ENCODE results near the gene ZGPAT. TPM values are rescaled to one million over a fixed set of nuclear protein-coding genes. Genes with fewer than 3 reads are reported as not detected.
A peak's percentile ranks its signal among the peaks of the same experiment; 100 is the strongest.

Gene ZGPAT
- total and polyA plus RNA-seq, 2 of the 13 experiments (the other 11 are each of a cell fraction or from before 2014, with no cell fraction given): 23.0 to 41.9 TPM

DNA sequence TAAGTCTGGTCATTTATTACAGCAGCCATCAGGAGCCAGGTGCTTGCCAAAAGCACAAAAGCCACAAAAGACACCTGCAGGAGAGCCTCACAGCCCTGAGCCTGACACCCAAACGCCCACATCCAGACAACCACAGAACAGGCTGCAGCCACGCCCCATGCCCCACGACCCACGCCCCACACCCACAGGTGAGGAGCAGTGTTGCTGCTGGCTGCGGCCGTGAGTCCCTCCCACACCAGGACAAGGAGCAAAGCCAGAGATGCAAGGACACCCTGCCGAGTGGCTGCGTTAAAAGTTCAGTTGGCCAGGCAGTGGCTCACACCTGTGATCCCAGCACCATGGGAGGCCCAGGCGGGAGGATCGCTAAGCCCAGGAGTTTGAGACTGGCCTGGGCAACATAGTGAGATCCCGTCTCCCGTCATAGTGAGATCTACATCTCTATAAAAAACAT, 74.7 kb downstream of the ZGPAT start:
- FAIRE-seq: no peak
- H3K36me3 ChIP-seq (replicated peaks in 1 of 2; ENCODE audit: control insufficient read depth in 1 of 2, insufficient read depth in 2 of 2, low read length in 2 of 2): no peaks in the 10 kb centered on the region
- peak overlapping the region; percentile 25 for H3K4me2 ChIP-seq (ENCODE audit: low read depth, low read length)
- ChIA-PET POLR2A (no interaction called here), CTCF (ENCODE audit: low intra/inter-chr PET ratio, low total read pairs) (interaction anchor here (0.6 to 1.7 kb wide), 2 partner anchors 76 to 154 kb away, joined by 3 to 12 read pairs; no protein-coding TSS in a partner anchor)
- H3K4me1 ChIP-seq (ENCODE audit: insufficient read depth, low read length): peaks cover 21% of the 10 kb centered on the region
- no peak for DNase-seq (ENCODE audit: low spot score)
- H3K27me3 ChIP-seq (ENCODE audit: control insufficient read depth in 1 of 2, insufficient read depth in 2 of 2, low read length in 2 of 2): no peaks in the 10 kb centered on the region
- no peaks in the 10 kb centered on the region for H3K9me3 ChIP-seq (ENCODE audit: low read length)
- no peak overlapping the region for H3K27ac ChIP-seq (ENCODE audit: extremely low read length, insufficient read depth, low read length)
- in situ Hi-C loops (cut with HindIII; ENCODE audit: extremely low pct_ligation_motif_present, low pct_unique_long_range_greater_than_20kb): loop anchor here (10.0 kb wide), 1 partner anchor 78 kb away; the partner anchor contains the start of genes ARFRP1 and ZGPAT
- 82% methylated on average over 12 of the region's 12 CpGs for WGBS (ENCODE audit: low lambda C conversion rate)
- no peak overlapping the region for H3K4me3 ChIP-seq (replicated peaks in 1 of 3; ENCODE audit: insufficient read depth in 1 of 3, low read depth in 2 of 3, low read length in 3 of 3)
- no peaks in the 10 kb centered on the region for H4K20me1 ChIP-seq (ENCODE audit: insufficient read depth, low read length)
- no peak overlapping the region for H2AFZ ChIP-seq (ENCODE audit: low read length)
- no peak; the same call in 2 of the 3 replicates for ATAC-seq
- no peak overlapping the region for H3K9ac ChIP-seq (ENCODE audit: insufficient read depth, low read depth, low read length)
- H3K79me2 ChIP-seq (ENCODE audit: insufficient read depth, low read length): no peaks in the 10 kb centered on the region
- intact Hi-C loops (cut with micrococcal nuclease; ENCODE audit: unreplicated experiment): loop anchor here (1.0 to 2.0 kb wide), 2 partner anchors 42 to 75 kb away; partner anchors contain the start of gene ARFRP1
- no TSS peak for BruUV-seq (replicated peaks)
- no peak for TF ChIP-seq HCFC1 (IDR thresholded peaks at IDR 0.05; ENCODE audit: low read depth, low read length)
- TF ChIP-seq CCAR2 (optimal IDR thresholded peaks at IDR 0.05; ENCODE audit: low read depth, low read length): no peak
- TF ChIP-seq ZSCAN29 (CRISPR knock-in tag; conservative IDR thresholded peaks at IDR 0.05): no peak
- no peak for TF ChIP-seq ZNF510 (CRISPR knock-in tag; IDR thresholded peaks at IDR 0.05; ENCODE audit: low read depth)
- TF ChIP-seq, protein P1, sequence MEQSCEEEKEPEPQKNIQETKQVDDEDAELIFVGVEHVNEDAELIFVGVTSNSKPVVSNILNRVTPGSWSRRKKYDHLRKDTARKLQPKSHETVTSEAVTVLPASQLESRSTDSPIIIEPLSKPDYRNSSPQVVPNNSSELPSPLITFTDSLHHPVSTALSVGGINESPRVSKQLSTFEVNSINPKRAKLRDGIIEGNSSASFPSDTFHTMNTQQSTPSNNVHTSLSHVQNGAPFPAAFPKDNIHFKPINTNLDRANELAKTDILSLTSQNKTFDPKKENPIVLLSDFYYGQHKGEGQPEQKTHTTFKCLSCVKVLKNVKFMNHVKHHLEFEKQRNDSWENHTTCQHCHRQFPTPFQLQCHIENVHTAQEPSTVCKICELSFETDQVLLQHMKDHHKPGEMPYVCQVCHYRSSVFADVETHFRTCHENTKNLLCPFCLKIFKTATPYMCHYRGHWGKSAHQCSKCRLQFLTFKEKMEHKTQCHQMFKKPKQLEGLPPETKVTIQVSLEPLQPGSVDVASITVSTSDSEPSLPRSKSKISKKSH (CRISPR knock-in tag; IDR thresholded peaks at IDR 0.05; ENCODE audit: borderline replicate concordance): no peak
- TF ChIP-seq ZNF431 (CRISPR knock-in tag; IDR thresholded peaks at IDR 0.05; ENCODE audit: borderline replicate concordance, low read depth): no peak
- TF ChIP-seq, protein P2, sequence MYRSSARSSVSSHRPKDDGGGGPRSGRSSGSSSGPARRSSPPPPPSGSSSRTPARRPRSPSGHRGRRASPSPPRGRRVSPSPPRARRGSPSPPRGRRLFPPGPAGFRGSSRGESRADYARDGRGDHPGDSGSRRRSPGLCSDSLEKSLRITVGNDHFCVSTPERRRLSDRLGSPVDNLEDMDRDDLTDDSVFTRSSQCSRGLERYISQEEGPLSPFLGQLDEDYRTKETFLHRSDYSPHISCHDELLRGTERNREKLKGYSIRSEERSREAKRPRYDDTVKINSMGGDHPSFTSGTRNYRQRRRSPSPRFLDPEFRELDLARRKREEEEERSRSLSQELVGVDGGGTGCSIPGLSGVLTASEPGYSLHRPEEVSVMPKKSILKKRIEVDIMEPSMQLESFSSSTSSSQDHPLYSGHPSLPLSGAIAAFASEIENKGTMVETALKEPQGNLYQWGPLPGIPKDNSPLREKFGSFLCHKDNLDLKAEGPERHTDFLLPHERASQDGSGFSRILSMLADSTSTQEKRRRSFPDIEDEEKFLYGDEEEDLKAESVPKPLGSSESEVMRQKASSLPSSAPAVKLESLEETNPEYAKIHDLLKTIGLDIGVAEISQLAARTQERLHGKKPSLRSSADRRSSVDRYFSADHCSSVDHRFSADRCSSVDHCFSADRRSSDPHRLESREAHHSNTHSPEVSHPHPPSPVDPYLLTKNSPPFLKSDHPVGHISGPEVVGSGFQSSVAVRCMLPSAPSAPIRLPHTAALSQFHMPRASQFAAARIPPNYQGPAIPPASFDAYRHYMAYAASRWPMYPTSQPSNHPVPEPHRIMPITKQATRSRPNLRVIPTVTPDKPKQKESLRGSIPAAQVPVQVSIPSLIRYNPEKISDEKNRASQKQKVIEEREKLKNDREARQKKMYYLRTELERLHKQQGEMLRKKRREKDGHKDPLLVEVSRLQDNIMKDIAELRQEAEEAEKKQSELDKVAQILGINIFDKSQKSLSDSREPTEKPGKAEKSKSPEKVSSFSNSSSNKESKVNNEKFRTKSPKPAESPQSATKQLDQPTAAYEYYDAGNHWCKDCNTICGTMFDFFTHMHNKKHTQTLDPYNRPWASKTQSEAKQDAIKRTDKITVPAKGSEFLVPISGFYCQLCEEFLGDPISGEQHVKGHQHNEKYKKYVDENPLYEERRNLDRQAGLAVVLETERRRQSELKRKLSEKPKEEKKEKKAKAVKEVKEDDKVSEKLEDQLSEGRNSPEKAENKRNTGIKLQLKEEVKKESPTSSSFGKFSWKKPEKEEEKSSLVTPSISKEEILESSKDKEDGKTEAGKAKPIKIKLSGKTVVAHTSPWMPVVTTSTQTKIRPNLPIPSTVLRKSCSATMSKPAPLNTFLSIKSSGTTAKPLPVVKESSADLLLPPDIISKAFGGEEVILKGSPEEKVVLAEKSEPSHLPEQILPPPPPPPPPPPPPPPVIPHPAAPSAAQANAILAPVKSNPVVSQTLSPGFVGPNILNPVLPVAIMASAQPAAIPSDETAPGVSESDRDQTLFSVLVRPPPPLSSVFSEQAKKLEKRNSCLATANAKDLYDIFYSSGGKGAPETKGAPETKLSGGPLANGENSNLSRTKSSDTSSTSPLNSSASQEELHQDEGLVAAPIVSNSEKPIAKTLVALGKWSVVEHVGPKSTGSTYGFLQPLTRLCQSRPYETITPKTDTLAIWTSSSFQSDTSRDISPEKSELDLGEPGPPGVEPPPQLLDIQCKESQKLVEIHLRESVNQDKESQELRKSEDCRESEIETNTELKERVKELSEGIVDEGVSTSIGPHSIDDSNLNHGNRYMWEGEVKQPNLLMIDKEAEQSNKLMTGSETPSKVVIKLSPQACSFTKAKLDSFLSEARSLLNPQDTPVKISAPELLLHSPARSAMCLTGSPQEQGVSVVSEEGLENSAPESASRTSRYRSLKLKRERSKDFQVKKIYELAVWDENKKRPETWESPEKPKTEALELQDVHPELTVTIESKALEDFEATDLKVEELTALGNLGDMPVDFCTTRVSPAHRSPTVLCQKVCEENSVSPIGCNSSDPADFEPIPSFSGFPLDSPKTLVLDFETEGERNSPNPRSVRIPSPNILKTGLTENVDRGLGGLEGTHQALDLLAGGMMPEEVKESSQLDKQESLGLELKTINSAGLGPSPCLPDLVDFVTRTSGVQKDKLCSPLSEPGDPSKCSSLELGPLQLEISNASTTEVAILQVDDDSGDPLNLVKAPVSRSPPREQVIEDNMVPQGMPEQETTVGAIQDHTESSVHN (CRISPR knock-in tag; IDR thresholded peaks at IDR 0.05): 0 out of 2 replicates have a peak, but pooled peaks have one; percentile 81
- no peak for TF ChIP-seq ZNF703 (CRISPR knock-in tag; IDR thresholded peaks at IDR 0.05; ENCODE audit: borderline replicate concordance)
- TF ChIP-seq, protein P3, sequence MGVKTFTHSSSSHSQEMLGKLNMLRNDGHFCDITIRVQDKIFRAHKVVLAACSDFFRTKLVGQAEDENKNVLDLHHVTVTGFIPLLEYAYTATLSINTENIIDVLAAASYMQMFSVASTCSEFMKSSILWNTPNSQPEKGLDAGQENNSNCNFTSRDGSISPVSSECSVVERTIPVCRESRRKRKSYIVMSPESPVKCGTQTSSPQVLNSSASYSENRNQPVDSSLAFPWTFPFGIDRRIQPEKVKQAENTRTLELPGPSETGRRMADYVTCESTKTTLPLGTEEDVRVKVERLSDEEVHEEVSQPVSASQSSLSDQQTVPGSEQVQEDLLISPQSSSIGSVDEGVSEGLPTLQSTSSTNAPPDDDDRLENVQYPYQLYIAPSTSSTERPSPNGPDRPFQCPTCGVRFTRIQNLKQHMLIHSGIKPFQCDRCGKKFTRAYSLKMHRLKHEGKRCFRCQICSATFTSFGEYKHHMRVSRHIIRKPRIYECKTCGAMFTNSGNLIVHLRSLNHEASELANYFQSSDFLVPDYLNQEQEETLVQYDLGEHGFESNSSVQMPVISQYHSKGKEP (CRISPR knock-in tag; IDR thresholded peaks at IDR 0.05): no peak
- TF ChIP-seq SETDB1 (CRISPR knock-in tag; IDR thresholded peaks at IDR 0.05; ENCODE audit: borderline replicate concordance): no peak
- TF ChIP-seq ZNF121 (CRISPR knock-in tag; IDR thresholded peaks at IDR 0.05): peak; percentile 71
